Dedifferentiated amniotic fluid mesenchymal stem cell (primary cell): ENCODE results near the gene RUNX1.

Source experiments
- DNase-seq: peaks from one replicate; pipeline ENCODE4 v3.0.0-alpha.2; 2016; ENCODE audit errors: extremely low spot score

RUNX1 gene

GRCh38 chr21:34946385-34946840 lies 102.7 kb downstream of the RUNX1 start:
- no peak for DNase-seq

GRCh38 chr21:34945288-34945687 lies 103.8 kb downstream of the RUNX1 start:
- no peak for DNase-seq

- DNase-seq: no peak
These were observed 104.9 kb downstream of the RUNX1 start for GRCh38 chr21:34944015-34944755.

GRCh38 chr21:34942911-34943310 lies 106.2 kb downstream of the RUNX1 start:
- no peak for DNase-seq

- DNase-seq: no peak
These were observed 107.9 kb downstream of the RUNX1 start for GRCh38 chr21:34941162-34941561.

- DNase-seq: no peak
These were observed 109.3 kb downstream of the RUNX1 start for GRCh38 chr21:34939673-34940331.

GRCh38 chr21:34938089-34938764 lies 110.9 kb downstream of the RUNX1 start:
- no peak for DNase-seq

GRCh38 chr21:34936883-34937563 lies 112.1 kb downstream of the RUNX1 start:
- DNase-seq: no peak

- DNase-seq: no peak
These were observed 112.7 kb downstream of the RUNX1 start for GRCh38 chr21:34936371-34936789.

- no peak for DNase-seq
These were observed 113.2 kb downstream of the RUNX1 start for GRCh38 chr21:34935898-34936297.

GRCh38 chr21:34935452-34935851 lies 113.7 kb downstream of the RUNX1 start:
- DNase-seq: no peak

GRCh38 chr21:34934350-34934749 lies 114.8 kb downstream of the RUNX1 start:
- DNase-seq: no peak

- DNase-seq: no peak
These were observed 115.3 kb downstream of the RUNX1 start for GRCh38 chr21:34933609-34934335.

- DNase-seq: no peak
These were observed 116.9 kb downstream of the RUNX1 start for GRCh38 chr21:34932233-34932632.

- no peak for DNase-seq
These were observed 118.1 kb downstream of the RUNX1 start for GRCh38 chr21:34930971-34931370.

GRCh38 chr21:34928637-34929036 lies 120.5 kb downstream of the RUNX1 start:
- DNase-seq: no peak

- DNase-seq: no peak
These were observed 121.1 kb downstream of the RUNX1 start for GRCh38 chr21:34927992-34928391.

GRCh38 chr21:34926803-34927467 lies 122.2 kb downstream of the RUNX1 start:
- no peak for DNase-seq

- no peak for DNase-seq
These were observed 123.5 kb downstream of the RUNX1 start for GRCh38 chr21:34925597-34925996.

- no peak for DNase-seq
These were observed 124.2 kb downstream of the RUNX1 start for GRCh38 chr21:34924771-34925419.
